Body of pancreas (tissue), 4 donors: Measurements from ENCODE around the gene PRKG1.

Experiments used
- CTCF ChIP-seq, 7 experiments: fragments of 450-650 bp in 4 of 7; fragments of 200-600 bp in 3 of 7; sonication (generic) in 3 of 7; IDR thresholded peaks; one replicate each; pipeline ENCODE4 v1.5.1; 2016 to 2019; ENCODE audit warnings: antibody characterized with exemption in 7 of 7
- POLR2A ChIP-seq, 3 donors: fragments of 450-650 bp; IDR thresholded peaks; one replicate each; pipeline ENCODE4 v1.6.1; 2016; ENCODE audit warnings: antibody characterized with exemption in 3 of 3, mild to moderate bottlenecking in 2 of 3

- TF ChIP-seq CTCF (IDR thresholded peaks at IDR 0.05) (no peak), POLR2A (IDR thresholded peaks at IDR 0.05) (no peak)
Measured at GRCh38 chr10:52334595-52334994, 1260.3 kb downstream of the PRKG1 start.
